ENCODE measurements around the gene CREBBP. TPM values are rescaled to one million over a fixed set of nuclear protein-coding genes. Genes with fewer than 3 reads are reported as not detected.

CREBBP gene
- total RNA-seq, 1 donor from 2014 or later: 7.8 TPM

Other genes with a start within 250 kb of the CREBBP start
- gene DNASE1, start 226.0 kb downstream of the CREBBP start, total RNA-seq: 10.0 and 14.3 TPM in 2 replicates
- 51.0 and 104 TPM in 2 replicates for gene TRAP1, start 163.2 kb downstream of the CREBBP start, total RNA-seq
- 6.7 and 10.5 TPM in 2 replicates for gene ADCY9, start 235.7 kb upstream of the CREBBP start, total RNA-seq